HG03442 (cell line): ENCODE measurements around the gene TBC1D4.
A peak's percentile ranks its signal among the peaks of the same experiment; 100 is the strongest.

ENCODE experiments used
- ATAC-seq: cut with Tn5 transposase; IDR thresholded peaks from one replicate; pipeline ENCODE4 v1.9.1; 2021; ENCODE audit warnings: mild to moderate bottlenecking, moderate library complexity; ENCODE audit not compliant: unreplicated experiment

Gene TBC1D4

DNA sequence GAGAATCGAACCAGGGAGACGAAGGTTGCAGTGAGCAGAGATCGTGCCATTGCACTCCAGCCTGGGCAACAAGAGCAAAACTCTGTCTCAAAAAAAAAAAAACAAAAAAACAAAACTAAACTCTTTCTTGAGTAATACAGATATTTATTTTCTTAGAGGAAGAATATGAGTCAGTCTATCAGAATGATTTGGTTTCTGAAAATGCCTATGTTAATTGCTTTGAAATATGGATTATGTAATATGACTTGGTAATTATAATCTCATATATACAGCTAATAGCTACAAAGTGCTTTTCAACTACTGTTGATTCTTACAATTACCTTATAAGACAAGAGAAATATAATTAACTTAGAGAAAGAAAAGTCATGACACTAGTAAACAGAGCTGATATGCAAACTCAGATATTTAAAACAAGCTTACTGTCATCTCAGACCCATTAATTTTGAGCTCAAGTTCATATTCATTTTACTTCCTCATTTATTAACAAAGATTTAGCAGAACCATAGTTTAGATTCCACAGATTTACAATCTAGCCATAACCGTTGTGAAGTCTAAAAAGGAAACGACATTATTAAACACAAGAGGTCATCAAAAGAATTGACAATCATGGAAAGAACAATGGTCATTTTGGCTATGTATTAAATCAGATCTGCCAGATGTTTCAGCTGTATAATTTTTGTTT is 88.0 kb downstream of the TBC1D4 start:
- no peak for ATAC-seq

DNA sequence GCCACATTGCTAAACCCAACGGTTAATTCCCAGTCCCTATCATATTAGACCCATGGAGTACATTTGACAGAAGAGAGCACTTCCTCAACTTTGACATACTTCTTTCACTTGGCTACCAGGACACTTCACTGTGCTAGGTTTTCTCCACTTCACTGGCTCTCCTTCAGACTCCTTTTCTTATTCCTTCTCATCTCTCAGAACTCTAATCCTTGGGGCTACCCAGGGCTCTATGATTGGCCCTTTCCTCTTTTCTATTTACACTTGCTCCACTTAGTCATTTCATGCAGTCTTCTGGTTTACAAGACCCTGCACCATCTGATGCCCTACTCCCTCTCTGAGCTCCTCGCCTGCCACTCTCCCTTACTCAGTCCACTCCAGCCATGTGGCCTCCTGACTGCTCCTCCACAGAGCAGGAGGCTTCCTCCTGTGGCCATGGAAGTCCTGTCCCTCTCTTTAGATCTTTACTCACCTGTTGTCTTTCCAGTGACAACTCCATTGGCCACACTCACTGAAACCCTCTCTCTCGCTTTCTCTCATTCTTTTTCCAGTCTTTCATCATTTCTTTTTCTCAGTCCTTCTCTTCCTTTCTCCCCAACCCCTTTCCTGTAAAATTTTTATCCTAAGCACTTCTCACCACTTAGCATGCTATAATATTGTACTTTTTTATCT is 90.4 kb downstream of the TBC1D4 start:
- peak; percentile 49 for ATAC-seq

DNA sequence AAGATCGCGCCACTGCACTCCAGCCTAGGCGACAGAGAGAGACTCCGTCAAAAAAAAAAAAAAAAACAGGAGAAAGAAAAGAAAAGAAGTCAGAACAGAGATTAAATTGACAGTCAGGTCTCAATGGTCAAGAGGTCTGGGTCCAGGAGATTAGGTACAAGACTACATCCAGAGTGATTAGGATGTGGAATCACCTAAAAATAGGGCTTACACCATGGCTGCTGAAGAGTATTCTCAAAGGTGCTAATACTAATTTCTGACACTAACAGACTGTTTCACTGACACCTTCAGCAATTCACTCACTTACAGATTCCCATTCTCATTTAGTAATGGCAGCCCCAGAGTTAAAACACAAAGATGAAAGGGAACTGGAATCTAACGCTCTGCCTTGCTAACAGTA is 91.7 kb downstream of the TBC1D4 start:
- no peak for ATAC-seq

DNA sequence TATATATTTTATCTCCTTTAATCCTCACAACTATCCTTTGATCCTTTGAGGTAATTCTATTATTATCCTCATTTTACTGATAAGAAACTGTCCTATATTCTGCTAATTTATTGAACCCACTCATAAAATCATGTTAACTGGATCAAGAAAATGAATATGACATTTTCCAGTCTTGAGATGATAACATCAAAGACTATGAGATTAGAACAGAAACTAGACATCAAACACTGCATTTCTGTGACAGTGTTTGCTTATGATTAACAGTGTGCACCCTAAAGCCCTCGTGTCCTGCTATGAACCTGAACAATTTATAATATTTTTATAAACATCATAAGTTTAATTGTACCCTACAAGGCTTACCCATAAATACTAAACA is 96.3 kb downstream of the TBC1D4 start:
- no peak for ATAC-seq

DNA sequence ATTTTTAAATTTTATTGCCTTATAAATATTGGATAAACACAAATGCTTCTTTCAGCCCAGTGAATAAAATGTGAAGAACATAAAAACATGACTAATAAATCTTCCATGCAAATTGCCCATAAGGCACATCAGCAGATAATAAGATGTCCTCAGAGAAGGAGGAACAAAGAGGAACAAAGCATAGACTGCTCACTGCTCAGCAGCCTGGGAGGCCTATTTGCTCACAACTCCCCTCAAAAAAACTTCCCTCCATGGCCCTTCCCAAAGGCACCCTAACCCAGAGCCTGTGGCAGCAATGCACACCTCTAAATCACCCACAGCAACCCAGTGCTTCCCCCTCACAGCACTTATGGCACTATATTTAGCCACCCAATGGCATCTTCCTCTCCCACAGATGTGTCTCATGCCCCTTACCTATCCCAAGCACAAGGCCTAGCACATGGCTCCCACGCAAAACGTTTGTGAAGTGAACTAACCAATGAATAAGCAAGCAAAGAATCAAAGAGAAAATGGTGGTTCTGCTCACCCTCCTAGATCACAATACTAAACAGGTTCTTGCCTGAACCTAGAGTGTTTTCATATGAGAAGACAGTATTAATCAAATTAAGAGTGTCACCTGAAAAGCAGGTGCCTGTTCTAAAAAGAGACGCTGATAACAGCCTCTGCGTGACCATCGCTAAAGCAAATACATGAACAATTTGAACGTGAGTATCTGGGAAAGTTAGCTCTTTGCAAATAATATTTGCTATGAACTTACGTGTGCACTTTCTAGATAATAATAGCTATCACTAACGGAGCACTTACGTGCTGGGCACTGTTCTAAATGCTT is 96.9 kb downstream of the TBC1D4 start:
- no peak for ATAC-seq

DNA sequence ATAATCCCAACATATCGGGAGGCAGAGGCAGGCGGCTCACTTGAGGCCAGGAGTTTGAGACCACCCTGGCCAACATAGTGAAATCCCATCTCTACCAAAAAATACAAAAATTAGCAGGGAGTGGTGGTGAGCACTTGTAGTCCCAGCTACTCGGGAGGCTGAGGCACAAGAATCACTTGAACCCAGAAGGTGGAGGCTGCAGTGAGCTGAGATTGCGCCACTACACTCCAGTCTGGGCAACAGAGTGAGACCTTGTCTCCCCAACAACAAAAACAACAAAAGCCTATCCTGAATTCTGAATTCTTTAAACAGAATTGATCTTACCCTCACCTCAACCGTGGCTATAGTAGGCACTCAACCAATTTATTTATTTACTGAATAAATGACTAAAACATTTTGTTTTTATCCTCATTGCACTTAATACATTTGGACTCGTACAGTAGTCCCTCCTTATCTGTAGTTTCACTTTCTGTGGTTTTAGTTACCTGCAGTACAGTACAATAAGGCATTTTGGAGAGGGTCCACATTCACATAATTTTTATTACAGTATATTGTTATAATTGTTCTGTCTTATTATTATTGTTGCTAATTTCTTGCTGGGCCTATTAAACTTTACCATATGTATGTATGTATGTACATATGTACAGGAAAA is 98.8 kb downstream of the TBC1D4 start:
- no peak for ATAC-seq

DNA sequence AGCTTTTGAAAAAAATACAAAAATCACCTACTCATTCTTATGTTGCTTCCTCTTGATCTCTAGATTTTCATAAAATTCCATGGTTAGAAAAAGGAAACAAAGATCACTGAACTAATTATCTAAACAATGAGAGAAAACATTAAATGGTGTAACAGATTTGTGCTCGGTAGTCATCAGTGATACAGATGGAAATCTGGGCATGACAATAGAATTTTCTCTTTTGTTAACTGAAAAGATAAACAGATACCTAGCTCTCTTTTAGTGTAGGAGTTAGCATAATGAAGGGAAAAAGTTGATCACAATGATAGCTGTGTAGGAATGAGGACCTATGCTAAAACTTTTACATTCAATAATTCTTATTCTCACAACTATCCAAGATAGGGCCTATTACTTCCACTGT is 103.7 kb downstream of the TBC1D4 start:
- no peak for ATAC-seq

DNA sequence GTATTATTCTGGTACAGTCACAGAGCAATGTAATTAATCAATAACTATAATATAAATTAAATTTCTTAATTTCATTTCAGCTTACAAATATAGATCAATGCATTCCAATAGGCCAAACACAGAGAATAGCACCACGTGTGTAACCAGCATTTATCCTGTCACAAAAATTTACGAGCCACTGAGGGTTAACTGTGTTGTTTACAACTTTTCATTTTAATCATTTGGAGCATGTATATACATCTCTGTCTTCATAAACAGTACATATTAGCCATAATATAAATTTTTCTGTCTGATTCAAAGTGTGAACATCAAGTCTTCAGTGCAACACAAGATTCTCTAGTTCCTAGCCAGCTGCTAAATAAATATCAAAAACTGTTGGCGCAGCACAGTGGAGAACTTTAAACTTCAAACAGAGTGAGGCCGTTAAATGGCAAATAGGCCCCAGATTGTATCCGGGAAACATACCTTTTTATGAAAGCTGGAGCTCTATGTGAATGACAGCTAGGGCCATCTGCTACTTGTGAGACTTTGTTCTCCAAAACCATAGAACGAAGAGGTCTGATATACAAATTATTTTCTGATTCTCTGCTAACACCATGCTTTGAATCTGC is 105.1 kb downstream of the TBC1D4 start:
- ATAC-seq, result no peak

DNA sequence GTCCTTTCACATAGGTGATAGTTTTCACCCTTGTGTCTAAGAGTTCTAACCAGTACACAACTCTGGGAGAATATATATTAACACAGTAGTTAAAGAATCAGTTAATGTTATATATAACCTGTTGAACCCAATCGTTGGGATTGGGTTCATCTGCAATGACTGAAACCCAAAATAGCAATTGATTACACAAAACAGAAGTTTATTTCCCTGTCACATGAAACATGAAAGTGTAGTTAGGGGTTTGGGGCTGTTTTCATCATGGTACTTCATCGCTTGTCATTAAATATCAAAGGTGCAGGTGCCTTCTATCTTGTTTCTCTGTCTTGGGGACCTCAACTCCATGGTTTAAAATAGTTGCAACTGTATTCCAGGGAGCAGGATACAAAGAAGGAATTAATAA is 106.6 kb downstream of the TBC1D4 start:
- no peak for ATAC-seq

DNA sequence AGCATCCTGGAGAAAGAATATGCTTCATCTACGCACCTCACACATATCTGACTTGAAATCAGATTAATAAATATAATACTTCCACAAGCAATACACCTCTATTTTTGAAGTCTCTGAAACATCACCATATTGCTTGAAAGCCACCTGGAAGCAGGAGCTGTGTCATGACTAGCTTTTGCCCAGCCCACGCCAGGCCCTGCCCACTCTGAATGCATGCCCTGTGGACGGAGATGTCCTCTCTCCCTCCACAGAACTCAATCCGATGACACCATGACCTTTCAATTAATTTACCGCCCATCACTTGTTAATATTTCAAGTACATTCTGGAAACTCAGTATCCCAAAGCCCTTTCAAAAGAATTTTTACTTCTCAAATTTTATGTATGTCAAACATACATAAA is 108.0 kb downstream of the TBC1D4 start:
- ATAC-seq, result no peak

DNA sequence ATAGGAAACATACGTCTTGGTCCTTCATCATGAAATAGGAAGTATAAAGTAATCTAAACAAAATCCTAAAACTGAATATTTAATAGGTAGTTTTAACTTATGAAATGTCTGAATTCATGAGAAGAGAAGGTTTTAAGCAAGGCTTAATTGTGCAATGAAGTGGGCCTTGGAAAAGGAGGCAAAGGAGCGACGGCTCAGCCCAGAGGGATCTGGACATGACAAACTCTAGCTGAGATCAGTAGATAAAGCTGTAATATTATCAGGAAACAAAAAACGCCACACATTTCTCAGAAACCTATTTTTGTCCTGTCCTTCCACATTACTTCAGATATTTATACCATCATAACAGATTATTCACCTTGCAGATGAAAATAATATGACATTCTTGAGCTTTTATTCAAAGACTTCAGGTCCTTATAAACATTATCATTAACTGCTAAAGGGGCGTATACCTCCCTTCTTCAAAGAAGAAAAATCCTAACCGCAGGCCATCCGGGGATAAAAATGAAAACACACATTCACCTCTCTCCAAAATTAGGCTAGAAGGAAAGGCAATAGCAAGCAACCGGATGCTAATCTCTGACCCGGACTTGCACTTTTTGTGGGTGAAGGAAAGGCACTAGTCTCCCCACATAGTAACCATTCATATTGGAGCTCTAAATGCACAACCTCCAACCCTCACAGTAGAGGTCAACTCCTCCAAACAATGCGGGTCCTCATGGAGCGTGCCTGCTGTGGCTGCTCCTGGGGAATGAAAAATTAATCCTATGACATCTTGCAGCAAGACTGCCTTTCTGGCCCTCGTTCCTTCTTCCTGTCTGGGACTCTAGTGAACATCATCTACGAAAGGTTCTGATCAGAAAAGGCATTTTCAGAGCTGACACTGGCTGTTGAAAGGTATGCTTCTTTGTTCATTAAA is 108.8 kb downstream of the TBC1D4 start:
- no peak for ATAC-seq

DNA sequence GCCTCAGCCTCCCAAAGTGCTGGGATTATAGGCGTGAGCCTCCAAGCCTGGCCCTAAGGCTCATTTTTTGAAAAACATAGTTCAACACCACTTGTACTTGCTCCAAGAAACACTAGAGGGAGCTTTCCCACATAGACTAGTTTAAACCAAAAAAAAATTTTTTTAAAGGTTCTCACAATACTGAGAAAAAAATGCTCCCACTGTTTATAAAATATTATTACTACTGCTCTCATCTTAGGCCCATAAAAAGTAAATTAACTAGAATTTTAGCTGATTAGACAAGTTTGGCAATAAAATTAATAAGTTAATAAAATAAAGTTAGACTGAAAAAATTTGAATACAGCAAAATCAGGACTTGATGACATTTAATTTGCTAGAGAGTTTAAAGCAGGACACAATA is 109.5 kb downstream of the TBC1D4 start:
- peak; percentile 82 for ATAC-seq

DNA sequence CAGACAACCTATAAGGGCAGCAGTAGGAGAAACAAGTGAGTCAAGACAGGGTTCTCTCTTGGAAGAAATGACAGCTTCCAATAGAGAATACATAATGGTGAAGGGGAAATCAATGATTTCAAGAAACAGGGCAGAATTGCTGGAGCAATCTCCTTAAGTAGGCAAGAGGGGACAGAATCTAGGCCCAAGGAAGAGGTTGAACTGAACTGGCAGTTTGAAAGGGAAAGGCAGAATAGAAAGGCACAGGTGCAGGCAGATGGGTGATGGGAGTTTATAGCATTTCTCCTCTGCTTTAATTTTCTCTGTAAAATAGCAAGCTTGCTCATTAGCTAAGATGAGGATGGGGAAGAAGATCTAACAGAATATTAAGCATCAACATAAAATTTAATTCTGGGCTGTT is 110.8 kb downstream of the TBC1D4 start:
- no peak for ATAC-seq

DNA sequence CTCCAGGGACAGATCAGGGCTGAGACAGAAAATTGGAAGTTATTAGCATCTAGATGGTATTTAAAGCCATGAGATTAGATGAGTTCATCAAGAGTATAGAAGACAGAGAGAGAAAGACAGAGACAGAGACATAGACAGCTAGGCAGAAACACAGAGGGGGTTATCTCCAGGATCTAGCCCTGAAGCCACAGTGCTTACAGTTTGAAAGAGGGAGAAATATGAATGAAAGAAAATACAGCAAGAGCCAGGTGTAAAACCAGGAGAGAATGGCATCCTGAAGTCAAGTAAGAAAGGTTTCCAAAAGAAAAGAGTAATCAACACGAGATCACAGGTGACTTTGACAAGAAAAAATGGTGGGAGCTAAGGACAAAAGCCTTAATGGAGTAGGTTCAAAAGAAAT is 111.2 kb downstream of the TBC1D4 start:
- no peak for ATAC-seq

DNA sequence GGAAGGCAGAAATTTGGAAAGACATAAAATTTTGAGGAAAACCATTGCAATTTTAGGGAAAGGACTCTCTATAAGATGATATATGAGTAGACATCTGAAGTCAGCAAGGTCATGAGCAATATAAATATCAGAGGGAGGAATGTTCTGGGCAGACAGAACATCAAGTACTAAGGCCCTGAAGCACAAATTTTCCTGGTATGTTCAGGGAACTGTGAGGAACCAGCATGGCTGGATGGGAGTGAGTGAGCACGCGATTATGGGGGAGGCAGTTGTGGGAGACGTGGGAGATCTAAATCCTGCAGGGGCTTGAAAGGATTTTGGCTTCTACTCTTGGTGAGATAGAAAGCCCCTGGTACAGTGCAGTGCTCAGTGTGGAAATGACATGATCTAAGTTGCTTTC is 112.0 kb downstream of the TBC1D4 start:
- ATAC-seq, result no peak

DNA sequence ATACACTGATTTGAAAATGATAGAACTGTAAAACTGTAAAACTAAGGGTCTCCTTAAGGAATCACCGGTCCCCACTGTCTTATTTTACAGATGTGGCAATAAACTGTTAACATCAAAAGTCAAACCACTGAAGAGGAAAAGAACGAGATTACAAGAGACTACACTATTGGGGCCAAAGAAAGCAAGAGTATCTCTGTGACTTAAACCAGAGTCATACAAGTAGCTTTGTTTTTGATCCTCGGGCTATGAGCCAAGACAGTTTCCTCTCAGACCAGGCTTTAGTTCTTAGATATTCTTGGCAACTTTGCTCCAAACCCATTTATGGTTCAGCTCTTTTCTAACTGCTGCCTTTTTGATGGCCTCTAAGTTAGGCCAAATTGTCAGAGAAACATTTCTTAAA is 113.8 kb downstream of the TBC1D4 start:
- ATAC-seq, result no peak

DNA sequence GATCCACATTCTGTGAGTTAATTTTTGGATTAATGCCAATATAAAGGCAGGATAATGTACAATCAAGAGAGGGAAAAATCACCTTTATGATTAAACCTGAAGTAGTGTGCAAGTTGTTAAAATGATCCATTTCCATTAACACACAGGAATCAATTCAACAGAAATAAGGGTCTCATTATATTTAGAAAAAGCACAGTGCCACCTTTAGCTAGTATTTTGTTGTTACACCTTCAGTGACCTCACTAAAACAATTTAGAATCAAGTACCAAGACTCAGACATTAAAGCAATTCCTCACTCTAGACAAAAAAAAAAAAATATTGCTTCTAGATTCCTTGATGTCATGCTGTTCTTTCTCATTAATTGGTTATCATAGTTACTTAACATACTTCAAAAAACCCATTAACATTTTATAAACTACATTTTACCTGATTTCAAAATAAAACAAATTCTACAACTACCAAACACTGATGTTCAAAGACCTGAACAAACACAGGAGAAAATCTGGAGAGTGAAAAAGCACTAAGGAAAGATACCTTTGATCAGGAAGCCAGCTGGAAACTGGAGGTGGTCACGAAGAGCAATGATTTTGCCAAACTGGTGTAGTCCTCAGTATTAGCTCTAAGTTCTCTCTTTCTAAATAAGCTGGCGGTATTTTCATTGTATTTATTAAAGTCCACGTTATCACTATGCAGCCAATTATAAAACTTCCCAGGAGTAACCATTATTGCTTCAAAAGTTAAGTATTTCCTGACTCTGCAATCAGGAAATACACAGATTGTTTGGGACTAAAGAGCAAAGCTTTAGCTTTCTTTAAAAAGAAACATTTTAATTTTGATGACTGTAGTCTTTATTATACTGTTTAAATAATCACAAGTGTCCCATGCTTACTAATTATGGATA is 115.3 kb downstream of the TBC1D4 start:
- no peak for ATAC-seq

DNA sequence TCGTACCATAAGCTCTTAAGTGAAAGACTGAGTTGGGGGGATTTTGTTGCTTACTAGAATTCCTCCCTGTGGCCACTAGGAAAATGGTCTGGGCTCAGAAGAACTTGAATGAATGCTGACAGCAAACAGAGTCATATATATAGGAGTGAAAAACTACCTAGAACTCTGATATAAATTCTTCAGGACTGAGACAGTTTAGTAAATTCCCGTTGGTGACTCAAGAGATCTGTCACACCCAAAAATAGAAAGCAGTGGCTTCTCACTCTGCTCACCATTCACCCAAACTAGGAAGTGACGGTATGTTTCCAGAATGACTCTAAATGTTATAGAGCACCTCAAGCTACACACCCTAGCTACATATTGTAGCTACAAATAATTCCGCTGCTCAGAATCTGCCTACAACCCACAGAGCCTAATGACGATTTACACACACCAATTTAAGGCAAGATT is 116.2 kb downstream of the TBC1D4 start:
- ATAC-seq, result peak; percentile 96

DNA sequence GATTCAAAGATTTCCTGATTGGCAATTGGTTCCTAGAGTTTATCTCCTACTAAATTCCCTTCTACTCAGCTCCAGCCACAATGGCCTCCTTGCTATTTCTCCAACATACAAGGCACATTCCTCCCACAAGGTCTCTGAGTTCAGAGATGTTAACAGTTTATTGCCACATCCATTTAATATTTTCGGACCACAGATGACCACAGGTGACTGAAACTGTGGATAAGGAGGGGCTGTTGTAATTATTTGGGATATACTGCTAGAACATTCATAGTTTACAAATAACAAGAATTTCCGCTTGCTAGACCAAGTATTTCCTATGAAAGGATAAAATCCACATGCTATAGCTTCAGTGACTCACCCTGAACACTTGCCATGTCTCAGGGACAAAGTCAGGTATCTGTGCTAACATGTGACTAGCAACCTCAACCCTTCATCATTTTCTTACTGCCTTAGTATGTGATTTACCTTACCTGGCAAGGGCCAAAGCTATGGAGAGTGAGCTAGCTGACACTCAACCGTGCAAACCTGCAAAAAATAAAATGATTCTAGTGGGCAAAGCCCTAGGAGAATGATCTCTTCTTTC is 117.7 kb downstream of the TBC1D4 start:
- no peak for ATAC-seq
